SK-N-SH treated with all-trans-retinoic acid at 6 μM for 48 hours (cell line): ENCODE data around the gene CST11.

Source experiments
- ZC3H10 ChIP-seq: fragments of 250-450 bp; sonication (Bioruptor Pico); IDR thresholded peaks from 2 replicates; pipeline ENCODE4 v1.5.1; 2021; ENCODE audit warnings: mild to moderate bottlenecking, moderate library complexity
- TF ChIP-seq, protein P1 (sequence below): fragments of 250-450 bp; sonication (Bioruptor Pico); IDR thresholded peaks from 2 replicates; pipeline ENCODE4 v1.8.0; 2020; ENCODE audit warnings: mild to moderate bottlenecking, moderate library complexity, borderline replicate concordance

DNA sequence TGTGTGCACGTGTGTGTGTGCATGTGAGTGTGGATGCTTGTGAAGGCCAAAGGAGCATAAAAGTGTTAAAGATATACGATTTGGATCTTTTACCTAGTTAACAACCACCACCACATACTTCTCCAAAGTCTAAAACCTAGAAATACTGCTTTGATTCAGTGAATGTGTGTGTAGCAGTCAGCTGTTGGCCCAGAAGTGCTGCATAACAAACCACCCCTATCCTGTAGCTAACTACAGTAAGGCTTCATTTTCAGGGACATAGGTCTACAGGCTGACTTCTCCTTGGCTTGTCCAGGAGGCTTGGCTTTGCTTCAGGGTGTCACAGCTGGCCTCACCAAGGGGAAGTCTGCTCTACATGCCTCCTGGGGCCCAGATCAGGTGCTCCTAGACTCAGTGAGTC, 35.8 kb upstream of the CST11 start:
- TF ChIP-seq, protein P1, sequence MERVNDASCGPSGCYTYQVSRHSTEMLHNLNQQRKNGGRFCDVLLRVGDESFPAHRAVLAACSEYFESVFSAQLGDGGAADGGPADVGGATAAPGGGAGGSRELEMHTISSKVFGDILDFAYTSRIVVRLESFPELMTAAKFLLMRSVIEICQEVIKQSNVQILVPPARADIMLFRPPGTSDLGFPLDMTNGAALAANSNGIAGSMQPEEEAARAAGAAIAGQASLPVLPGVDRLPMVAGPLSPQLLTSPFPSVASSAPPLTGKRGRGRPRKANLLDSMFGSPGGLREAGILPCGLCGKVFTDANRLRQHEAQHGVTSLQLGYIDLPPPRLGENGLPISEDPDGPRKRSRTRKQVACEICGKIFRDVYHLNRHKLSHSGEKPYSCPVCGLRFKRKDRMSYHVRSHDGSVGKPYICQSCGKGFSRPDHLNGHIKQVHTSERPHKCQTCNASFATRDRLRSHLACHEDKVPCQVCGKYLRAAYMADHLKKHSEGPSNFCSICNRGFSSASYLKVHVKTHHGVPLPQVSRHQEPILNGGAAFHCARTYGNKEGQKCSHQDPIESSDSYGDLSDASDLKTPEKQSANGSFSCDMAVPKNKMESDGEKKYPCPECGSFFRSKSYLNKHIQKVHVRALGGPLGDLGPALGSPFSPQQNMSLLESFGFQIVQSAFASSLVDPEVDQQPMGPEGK (CRISPR knock-in tag), result no peak
- TF ChIP-seq ZC3H10 (CRISPR knock-in tag), result no peak
